SU-DHL-6 (cell line): ENCODE data around the gene DRAXIN.

Experiments used
- H2AFZ ChIP-seq: fragments of 200-600 bp; sonication (generic); 2 replicates; pipeline ENCODE4 v1.6.1; 2014; ENCODE audit warnings: low read depth, mild to moderate bottlenecking, moderate library complexity, mixed read lengths, antibody characterized with exemption, low read length; ENCODE audit not compliant: severe bottlenecking
- H3F3A ChIP-seq: fragments of 200-600 bp; shearing (Covaris generic); 2 replicates; pipeline ENCODE4 v1.6.0; 2016; ENCODE audit warnings: antibody characterized with exemption, mild to moderate bottlenecking; ENCODE audit not compliant: insufficient read depth
- H3K27ac ChIP-seq: fragments of 200-600 bp; sonication (generic); 2 replicates; pipeline ENCODE4 v1.5.1; 2016; ENCODE audit warnings: low read depth, mild to moderate bottlenecking, low read length, moderate library complexity, mixed read lengths
- H3K27me3 ChIP-seq: fragments of 200-600 bp; sonication (generic), shearing (Covaris generic); 2 replicates; pipeline ENCODE4 v1.6.0; 2014; ENCODE audit warnings: mild to moderate bottlenecking, low read length
- H3K36me3 ChIP-seq: fragments of 200-600 bp; sonication (generic); 2 replicates; pipeline ENCODE4 v1.6.1; 2014; ENCODE audit warnings: mild to moderate bottlenecking, low read length, mixed read lengths
- H3K4me2 ChIP-seq: fragments of 300-600, 200-600 bp; shearing (Covaris generic), sonication (generic); 2 replicates; pipeline ENCODE4 v1.6.0; 2014; ENCODE audit warnings: low read length, low read depth, mild to moderate bottlenecking; ENCODE audit not compliant: poor library complexity, severe bottlenecking
- H3K4me3 ChIP-seq: fragments of 200-600 bp; sonication (generic); 2 replicates; pipeline ENCODE4 v1.5.1; 2014; ENCODE audit warnings: antibody characterized with exemption, low read length, mild to moderate bottlenecking, mixed read lengths; ENCODE audit not compliant: insufficient read depth, poor library complexity, severe bottlenecking
- H3K79me2 ChIP-seq: fragments of 200-600 bp; sonication (generic); 2 replicates; pipeline ENCODE4 v1.6.1; 2014; ENCODE audit warnings: mild to moderate bottlenecking, low read length, moderate library complexity; ENCODE audit not compliant: insufficient read depth
- H3K9ac ChIP-seq: fragments of 200-600 bp; sonication (generic); 2 replicates; pipeline ENCODE4 v1.7.0; 2014; ENCODE audit warnings: mild to moderate bottlenecking, low read length
- H3K9me2 ChIP-seq: fragments of 200-600 bp; sonication (generic); replicated peaks from 2 replicates; pipeline ENCODE4 v1.6.1; 2014; ENCODE audit warnings: low read length; ENCODE audit not compliant: insufficient read depth
- H3K9me3 ChIP-seq: fragments of 200-600 bp; sonication (generic); 2 replicates; pipeline ENCODE4 v1.6.1; 2014; ENCODE audit warnings: low read length, mixed read lengths; ENCODE audit not compliant: insufficient read depth
- H4K20me1 ChIP-seq: fragments of 200-600 bp; sonication (generic); 2 replicates; pipeline ENCODE4 v1.6.1; 2014; ENCODE audit warnings: low read depth, mild to moderate bottlenecking, antibody characterized with exemption, low read length, moderate library complexity, mixed read lengths
- CTCF ChIP-seq: fragments of 200-600 bp; sonication (generic); IDR thresholded peaks from one replicate; pipeline ENCODE4 v1.5.1; 2017; ENCODE audit warnings: antibody characterized with exemption, mild to moderate bottlenecking, low read length, moderate library complexity; ENCODE audit not compliant: insufficient read depth, poor library complexity, severe bottlenecking
- EZH2phosphoT487 ChIP-seq: fragments of 200-600 bp; sonication (generic), shearing (Covaris generic); conservative IDR thresholded peaks from 2 replicates; pipeline ENCODE4 v1.6.1; 2018; ENCODE audit warnings: mild to moderate bottlenecking, antibody characterized with exemption, low read length, moderate library complexity, mixed read lengths

Gene DRAXIN

GRCh38 chr1:11764115-11764514, 72.6 kb downstream of the DRAXIN start:
- Histone ChIP-seq H3K4me3 (no peak overlapping the region), H3K27me3 (no peaks in the 10 kb centered on the region), H2AFZ (no peak overlapping the region), H3F3A (no peaks in the 10 kb centered on the region), H3K9me2 (no peaks in the 10 kb centered on the region), H3K4me2 (no peak overlapping the region), H3K27ac (no peak overlapping the region), H3K36me3 (no peaks in the 10 kb centered on the region), H3K9me3 (no peaks in the 10 kb centered on the region), H4K20me1 (no peaks in the 10 kb centered on the region), H3K9ac (no peak overlapping the region), H3K79me2 (no peaks in the 10 kb centered on the region)
- no peak for TF ChIP-seq CTCF
- no peak for TF ChIP-seq EZH2phosphoT487

- H3K4me2 ChIP-seq: no peak overlapping the region
- no peaks in the 10 kb centered on the region for H4K20me1 ChIP-seq
- no peaks in the 10 kb centered on the region for H3K79me2 ChIP-seq
- H3K9me3 ChIP-seq: no peaks in the 10 kb centered on the region
- no peak overlapping the region for H3K9ac ChIP-seq
- H3K27me3 ChIP-seq: no peaks in the 10 kb centered on the region
- H2AFZ ChIP-seq: no peak overlapping the region
- TF ChIP-seq CTCF: no peak
- no peak for TF ChIP-seq EZH2phosphoT487
- no peaks in the 10 kb centered on the region for H3F3A ChIP-seq
- no peak overlapping the region for H3K27ac ChIP-seq
- no peak overlapping the region for H3K4me3 ChIP-seq
- no peaks in the 10 kb centered on the region for H3K36me3 ChIP-seq
- H3K9me2 ChIP-seq: no peaks in the 10 kb centered on the region
These were observed 73.0 kb downstream of the DRAXIN start for GRCh38 chr1:11764519-11764918.

- TF ChIP-seq EZH2phosphoT487: no peak
- TF ChIP-seq CTCF: no peak
- no peak overlapping the region for H3K4me3 ChIP-seq
These were observed 74.3 kb downstream of the DRAXIN start for GRCh38 chr1:11765661-11766428.

More at GRCh38 chr1:11765661-11766428, 74.3 kb downstream of the DRAXIN start:
- Histone ChIP-seq H3K4me2 (no peak overlapping the region), H4K20me1 (no peaks in the 10 kb centered on the region), H3K9me2 (no peaks in the 10 kb centered on the region), H3K9me3 (no peaks in the 10 kb centered on the region), H3F3A (no peaks in the 10 kb centered on the region), H3K79me2 (no peaks in the 10 kb centered on the region), H3K27ac (no peak overlapping the region), H3K9ac (no peak overlapping the region), H3K36me3 (no peaks in the 10 kb centered on the region), H2AFZ (no peak overlapping the region), H3K27me3 (no peaks in the 10 kb centered on the region)
